Fibroblast of peridontal ligament (primary cell): ENCODE data around the gene ADAMTSL3.

Source experiments
- DNase-seq: peaks from one replicate; pipeline ENCODE4 v3.0.0-alpha.2; 2010; ENCODE audit errors: extremely low read depth

The ADAMTSL3 gene

DNA sequence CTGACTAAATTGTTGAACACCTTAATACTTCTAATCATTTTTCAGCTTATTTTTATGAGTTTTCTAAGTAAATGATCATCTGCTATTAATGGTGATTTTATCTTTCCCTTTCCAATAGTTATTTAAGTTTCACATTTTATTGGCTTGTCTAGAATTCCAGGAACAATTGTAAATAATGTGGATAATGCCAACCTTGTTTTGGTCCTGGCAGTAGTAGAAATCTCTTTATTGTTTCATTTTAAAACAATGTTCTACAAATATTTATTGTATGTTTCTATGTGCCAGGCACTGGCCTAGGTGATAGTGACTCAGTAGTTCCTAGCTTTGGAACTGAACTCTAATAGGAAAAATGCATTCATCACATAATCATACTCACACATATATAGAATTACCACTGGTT is 264.1 kb downstream of the ADAMTSL3 start:
- DNase-seq: no peak

DNA sequence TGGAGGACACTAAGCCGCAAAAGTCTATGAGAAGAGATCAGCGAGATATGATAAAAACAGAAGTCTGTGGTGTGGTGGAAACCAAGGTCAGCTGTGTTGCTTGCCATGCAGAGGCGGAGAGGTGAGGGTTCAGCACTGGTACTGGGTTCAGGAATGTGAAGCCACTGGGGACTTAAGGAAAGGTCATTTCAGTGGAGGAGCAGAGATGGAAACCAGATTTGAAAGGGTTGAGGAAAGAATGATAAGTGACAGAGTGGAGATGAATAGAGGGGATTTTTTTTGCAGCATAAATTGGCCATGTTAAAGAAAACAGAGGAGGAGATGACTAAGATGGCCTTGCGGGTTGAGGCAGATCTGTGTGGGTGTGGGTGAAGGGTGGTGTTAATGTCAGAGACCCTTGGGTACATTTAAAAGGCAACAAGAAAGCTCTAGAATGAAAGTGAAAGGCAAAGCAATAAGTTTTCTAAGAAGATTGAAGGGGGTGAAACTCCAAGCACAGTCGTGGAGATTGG is 265.5 kb downstream of the ADAMTSL3 start:
- DNase-seq: no peak

DNA sequence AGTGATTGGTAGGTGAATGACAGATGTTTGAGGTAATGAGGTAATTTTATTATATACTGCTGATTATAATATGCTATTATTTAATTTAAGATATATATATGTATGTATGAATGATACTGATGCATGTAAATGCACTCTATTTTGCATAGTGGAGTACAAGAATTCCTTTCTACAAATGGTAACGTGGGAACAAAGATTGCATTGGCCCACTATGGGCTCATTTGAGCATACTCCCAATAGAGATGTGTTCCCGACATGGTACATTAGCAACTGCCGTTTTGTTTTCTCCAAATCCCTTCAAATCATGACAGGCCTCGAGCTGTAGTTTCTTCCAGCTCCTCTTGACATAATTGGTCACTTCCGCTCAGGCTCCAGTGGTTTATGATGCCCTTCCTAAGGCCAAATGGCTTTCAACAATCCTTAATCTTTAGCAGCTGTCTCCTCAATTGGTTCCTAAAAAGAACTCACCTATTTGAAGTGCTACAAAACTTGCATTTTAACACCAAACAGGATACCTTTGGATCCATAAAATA is 266.1 kb downstream of the ADAMTSL3 start:
- DNase-seq: no peak

DNA sequence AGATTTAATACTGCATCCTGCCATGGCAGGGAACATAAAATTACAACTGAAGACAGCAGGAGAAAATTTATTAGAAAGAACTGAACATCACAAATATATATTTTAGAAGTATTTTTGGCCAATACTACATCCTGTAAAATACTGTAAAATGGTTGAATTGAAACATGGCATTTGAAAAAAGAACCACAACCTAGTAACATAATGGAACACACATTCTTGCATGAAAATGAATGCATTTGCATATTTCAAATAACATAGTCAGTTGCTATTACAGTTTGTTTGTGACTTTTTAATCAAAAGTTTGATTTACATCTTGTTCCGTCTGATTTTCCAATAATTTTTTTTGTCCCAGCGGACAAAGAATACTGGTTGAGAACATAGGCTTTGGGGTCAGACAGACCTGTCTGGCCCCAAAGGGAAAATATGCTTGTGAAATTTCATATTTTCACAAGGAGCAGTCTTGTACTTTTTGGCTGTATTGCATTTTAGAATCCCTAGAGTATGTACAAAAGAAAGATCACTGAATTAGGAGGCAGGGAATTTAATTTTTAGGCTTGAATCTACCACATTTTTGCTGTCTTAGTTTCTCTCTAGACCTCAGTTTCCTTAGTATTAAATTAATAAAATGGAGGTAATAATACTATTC is 268.8 kb downstream of the ADAMTSL3 start:
- DNase-seq: no peak

- no peak for DNase-seq
Observed at GRCh38 chr15:83926116-83926515, 272.2 kb downstream of the ADAMTSL3 start.

DNA sequence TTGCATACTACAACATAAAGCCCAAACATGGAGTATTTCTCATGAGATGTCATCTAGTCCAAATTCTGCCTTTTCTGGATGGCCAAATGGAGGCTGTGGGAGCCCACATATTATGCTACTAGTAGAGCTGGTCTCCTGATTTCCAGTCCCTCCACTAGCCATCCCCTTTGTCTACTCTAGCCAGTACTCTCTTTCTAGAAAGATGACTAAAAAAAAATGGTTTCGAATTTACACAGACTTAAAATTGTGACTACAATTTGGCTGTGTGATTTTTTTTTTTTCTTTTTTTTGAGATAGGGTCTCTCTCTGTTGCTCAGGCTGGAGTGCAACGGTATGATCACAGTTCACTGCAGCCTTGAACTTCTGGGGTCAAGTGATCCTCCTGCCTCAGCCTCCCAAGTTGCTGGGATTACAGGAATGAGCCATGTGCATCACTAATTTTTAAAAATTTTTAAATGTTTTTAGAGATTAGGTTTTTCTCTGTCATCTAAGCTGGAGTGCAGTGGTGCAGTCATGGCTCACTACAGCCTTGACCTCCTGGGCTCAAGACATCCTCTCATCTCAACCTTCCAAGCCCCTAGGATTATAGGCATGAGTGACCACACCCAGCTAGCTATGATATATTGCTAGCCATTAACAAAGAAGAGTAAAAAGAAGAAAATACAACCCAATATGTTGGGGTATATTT is 273.9 kb downstream of the ADAMTSL3 start:
- DNase-seq: no peak

GRCh38 chr15:83928392-83928734 is 274.4 kb downstream of the ADAMTSL3 start:
- no peak for DNase-seq

DNA sequence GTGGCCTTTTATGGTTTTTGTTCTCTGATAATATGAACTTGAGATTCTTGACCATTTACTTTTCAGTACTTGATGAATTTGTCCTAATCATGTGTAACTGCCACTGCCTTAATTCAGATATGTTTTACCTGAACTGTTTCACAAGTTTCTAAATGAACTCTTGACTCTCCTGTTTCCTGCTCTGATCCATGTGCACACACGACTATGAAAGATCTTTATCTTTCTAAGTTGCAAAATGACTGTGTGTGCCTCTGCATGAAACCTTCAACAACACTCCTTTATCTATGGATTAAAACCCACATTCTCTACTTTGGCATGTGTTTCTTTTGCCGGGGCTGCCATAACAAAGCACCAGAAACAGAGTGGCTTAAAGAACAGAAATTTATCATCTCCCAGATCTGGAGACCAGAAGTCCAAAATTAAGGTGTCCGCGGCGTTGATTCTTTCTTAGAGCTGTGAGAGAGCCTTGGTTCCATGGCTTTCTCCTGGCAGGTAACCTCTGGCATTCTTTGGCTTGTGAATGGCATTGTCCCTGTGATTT is 275.0 kb downstream of the ADAMTSL3 start:
- DNase-seq: no peak

- DNase-seq: no peak
Observed at GRCh38 chr15:83929619-83930018, 275.7 kb downstream of the ADAMTSL3 start.

GRCh38 chr15:83930392-83931212 is 276.7 kb downstream of the ADAMTSL3 start:
- no peak for DNase-seq

DNA sequence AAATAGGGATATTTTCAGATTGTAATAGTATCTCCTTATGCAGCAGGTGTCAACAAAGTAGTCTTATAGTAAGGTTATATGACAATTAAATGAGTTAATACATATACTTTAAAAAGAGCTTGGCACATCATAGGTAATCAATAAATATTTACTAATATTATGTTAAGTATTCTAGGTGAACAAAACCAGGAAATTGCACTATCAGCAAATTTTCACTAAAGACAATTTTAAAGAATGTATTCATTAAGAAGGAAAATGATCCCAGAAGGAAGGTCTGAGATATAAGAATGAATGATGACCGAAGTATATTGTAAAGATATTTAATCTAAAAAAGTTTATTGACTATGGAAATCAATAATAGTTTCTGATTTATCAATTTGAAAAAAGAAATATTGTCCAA is 281.9 kb downstream of the ADAMTSL3 start:
- DNase-seq: no peak

DNA sequence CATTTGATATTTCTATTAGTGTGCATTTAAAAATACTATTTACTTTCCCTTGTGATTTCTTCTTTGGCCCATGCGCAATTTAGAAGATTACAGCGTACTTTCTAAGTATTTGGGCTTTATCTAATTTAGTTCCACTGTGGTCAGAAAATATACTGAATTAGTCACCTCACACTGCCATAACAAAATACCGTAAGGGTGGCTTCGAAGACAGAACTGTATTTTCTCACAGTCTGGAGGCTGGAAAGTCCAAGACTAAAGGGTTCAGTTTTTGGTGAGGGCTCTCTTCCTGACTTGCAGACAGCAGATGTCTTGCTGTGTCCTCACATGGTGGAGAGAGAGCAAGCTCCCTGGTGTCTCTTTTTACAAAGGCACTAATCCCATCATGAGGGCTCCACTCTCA is 286.2 kb downstream of the ADAMTSL3 start:
- DNase-seq: no peak

DNA sequence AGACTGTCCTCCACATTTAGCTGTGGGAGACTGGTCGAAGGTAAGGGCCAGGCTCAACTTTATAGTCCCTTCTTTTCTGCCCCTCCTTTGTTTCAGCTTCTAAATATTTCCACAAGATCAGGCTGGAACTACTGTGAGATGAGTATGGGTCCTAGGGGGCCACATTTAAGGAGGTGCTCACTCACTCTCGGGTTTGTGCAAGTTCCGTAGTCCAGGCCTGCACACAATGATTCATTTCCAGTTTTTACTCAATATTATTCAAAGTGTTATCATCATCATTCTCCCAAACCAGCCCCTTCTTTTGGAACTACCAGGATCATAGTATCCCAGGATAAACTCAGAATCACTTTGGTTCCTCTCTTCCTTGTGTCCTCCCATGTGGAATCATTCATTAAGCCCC is 289.1 kb downstream of the ADAMTSL3 start:
- DNase-seq: no peak

DNA sequence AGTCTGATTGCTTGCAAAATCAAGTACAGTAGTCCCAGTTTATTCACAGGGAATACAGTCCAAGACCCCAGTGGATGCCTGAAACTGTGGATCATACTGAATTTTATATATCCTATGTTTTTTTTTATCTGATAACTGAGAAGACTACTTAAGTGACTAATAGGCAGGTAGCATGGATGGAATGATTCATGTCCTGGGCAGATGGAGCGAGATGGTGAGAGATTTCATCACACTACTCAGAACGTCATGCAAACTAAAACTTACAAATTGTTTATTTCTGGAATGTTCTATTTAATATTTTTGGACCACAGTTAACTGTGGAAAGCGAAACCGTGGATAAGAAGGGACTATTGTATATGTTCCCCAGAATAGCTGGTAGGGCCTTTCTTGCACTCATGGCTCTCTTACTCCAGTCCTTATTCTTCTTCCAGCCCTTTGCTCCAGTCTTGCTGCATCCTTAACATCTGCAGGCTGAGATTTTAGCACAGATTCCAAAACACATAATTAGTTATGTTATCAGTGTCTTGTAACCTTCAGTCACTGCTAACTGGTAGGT is 290.0 kb downstream of the ADAMTSL3 start:
- DNase-seq: no peak

- DNase-seq: no peak
Observed at GRCh38 chr15:83947156-83947555, 293.2 kb downstream of the ADAMTSL3 start.

DNA sequence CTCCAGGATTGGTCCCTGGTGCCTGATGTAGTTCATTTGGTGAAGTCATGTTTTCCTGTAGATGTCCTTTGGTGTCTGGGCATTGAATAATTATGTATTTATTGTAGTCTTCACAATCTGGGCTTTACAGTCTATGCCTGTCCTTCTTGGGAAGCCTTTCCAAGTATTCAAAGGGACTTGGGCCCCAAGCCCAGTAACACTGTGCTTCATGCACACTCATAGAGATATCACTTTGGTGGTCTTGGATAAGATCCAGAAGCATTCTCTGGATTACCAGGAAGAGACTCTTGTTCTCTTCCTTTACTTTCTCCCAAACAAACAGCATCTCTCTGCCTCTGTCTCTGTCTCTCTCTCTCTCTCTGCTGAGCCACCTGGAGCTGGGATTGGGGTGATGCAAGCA is 300.6 kb downstream of the ADAMTSL3 start:
- DNase-seq: no peak

DNA sequence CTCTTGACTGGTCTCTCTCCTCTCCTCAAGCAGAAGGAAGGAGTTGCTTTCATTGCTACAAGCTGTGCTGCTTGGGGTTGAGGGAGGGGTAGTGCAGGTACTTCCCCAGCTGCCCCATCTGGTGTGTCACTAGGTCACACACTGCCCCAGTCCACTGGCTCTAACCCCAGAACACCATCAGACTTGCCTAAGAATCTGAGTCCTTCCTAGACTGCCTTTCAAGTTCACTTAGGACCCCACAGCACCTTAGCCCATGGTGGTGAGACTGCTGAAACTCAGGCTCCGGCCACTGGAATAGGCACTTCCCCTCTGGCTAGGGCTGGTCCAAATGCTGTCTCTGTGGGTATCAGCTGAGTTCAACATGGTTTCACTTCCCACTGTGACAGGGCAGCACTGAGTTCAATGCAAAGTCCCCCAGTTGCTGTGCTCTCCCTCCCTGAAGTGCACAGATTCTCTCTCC is 301.9 kb downstream of the ADAMTSL3 start:
- DNase-seq: no peak

DNA sequence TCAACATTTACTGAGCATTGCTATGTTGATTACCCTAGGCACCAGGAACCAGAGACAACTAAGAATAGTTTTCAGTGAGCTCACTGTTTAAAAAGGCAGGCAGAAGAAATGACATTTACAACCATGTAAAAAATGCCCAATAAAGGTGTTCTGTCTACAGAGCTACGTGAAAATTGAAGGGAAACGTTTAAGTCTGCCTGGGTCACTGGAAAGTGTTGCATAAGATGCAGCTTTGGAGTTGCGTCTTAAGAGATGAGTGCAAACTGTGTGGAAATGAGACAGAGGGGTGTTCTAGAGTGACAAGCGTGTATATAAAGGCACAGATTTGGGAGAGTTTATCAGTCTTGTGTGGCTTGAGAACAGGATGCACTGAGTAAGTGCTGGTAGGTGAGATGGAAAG is 303.0 kb downstream of the ADAMTSL3 start:
- no peak for DNase-seq

GRCh38 chr15:83959477-83959876 is 305.6 kb downstream of the ADAMTSL3 start:
- no peak for DNase-seq

- no peak for DNase-seq
Observed at GRCh38 chr15:83960192-83960829, 306.4 kb downstream of the ADAMTSL3 start.

- no peak for DNase-seq
Observed at GRCh38 chr15:83961311-83961710, 307.4 kb downstream of the ADAMTSL3 start.
